HG03354 (cell line): ENCODE results near the gene PDZD7.
A peak's percentile ranks its signal among the peaks of the same experiment; 100 is the strongest.
"Not testable (repeated sequence)": the region's sequence is repeated elsewhere in the genome, so short reads cannot be mapped to it uniquely, and the experiment has no call there.

ENCODE experiments used
- ATAC-seq: cut with Tn5 transposase; IDR thresholded peaks from one replicate; pipeline ENCODE4 v1.9.1; 2021; ENCODE audit warnings: mild to moderate bottlenecking; ENCODE audit not compliant: unreplicated experiment, poor library complexity, severe bottlenecking

Gene PDZD7

DNA sequence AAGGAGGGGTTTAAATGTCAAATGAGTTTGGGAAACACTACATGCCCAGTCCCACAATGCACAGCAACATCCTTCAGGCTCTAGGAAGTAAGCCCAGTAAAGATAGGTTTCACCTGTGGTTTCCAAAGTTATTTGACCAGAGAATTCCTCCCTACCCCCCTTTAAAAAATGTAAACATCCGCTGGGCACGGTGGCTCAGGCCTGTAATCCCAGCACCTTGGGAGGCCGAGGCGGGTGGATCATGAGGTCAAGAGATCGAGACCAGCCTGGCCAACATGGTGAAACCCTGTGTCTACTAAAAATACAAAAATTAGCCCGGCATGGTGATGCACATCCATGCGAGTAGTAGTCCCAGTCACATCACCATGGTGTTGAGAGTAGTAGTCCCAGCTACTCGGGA is 55.5 kb downstream of the PDZD7 start:
- not testable (repeated sequence) for ATAC-seq

DNA sequence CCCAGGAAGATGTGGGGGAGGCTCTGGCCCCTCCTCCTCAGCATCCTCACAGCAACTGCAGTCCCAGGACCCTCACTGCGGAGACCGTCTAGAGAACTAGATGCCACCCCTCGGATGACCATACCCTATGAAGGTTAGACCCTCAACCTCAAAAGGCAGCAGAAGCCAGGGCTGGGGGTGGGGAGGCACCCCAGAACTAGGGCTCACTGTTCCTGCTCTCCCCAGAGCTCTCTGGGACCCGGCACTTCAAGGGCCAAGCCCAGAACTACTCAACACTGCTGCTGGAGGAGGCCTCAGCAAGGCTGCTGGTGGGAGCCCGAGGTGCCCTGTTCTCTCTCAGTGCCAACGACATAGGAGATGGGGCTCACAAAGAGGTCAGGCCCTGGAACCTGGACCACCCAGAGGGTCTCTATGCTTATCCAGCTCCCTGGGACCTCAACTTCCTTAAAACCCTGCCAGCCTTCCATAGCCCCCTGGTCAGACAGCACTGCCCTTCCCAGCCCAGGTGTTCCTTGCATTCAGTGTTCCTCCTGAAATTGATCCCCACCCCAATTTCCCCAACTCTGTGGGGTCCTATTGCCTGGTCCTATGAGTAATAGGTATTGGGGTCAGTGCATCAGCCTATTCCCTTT is 57.9 kb downstream of the PDZD7 start:
- ATAC-seq, result no peak

DNA sequence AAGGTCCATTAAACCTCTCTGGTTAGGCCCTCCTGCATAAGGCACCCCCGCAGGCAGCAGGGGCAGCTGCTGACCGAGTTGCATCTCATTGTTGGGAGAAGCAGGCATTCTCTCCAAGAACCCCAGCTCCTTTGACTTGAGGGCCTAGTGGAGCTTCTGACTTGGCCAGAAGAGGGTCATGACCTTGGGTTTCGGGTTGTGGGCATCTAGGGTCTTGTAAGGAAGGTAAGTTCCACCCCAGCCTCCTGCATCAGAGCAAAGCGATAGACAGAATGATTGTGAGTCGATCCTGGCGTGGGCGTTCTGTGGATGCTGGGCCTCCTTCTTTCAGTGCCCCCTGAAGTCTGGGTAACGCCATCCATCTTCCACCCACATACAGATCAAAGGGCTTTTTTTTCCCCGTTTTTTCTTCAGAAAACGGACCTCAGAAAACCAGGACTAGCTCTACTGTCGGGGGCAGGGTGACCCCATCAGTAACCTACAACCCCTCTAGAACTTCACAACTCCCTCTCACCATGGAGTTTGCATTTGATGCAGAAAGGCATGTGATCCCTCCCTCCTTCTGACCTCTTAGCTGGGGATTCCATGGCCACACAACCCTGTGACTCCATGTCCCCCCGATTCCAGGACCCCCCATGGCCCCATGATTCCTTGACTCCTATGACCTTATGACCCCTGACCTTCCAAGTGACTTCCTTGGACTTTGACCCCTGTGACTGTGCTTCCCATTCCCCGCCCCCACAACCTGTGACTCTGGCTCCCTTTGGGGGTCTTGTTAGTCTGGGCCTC is 58.6 kb downstream of the PDZD7 start:
- no peak for ATAC-seq

DNA sequence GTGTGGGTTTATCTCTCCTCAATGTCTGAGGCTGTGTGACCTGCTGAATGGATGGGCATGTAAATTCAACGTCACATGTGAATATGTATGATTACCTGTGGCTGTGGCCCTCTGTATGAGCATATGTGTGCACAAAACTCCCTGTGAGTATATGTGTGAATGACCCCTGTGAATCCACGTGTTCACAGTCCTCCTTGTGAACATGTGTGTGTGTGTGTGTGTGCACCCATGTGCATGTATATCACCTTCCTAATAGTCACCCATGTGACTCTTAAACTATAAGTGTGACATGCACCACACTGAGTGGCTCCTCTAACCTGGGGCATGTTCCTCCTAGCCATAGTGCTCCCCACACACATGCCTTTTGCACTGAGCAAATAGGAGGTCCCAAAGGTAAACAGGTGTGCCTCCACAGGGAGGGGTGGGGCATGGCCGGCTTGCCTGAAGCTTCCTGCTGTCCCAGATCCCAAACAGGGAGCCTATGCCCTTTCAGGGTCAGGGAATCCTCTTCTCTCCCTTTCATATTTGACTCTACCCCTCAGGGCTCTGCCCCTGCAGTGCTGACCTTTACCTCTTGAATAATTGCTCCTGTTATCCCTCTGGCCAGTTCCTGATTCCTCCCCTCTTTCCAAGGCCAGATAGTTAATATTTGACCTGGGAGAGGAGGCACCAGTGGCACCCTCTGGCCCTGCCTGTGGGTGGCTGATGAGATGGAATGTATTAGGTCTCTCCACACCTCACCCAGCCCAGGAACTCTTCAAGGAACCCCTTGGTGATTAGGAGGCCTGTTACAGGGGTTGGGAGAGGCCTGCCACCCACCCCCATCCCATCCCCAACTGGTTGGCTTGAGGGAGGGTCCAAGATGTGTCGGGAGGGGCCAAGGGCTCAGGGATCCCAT is 59.8 kb downstream of the PDZD7 start:
- no peak for ATAC-seq

DNA sequence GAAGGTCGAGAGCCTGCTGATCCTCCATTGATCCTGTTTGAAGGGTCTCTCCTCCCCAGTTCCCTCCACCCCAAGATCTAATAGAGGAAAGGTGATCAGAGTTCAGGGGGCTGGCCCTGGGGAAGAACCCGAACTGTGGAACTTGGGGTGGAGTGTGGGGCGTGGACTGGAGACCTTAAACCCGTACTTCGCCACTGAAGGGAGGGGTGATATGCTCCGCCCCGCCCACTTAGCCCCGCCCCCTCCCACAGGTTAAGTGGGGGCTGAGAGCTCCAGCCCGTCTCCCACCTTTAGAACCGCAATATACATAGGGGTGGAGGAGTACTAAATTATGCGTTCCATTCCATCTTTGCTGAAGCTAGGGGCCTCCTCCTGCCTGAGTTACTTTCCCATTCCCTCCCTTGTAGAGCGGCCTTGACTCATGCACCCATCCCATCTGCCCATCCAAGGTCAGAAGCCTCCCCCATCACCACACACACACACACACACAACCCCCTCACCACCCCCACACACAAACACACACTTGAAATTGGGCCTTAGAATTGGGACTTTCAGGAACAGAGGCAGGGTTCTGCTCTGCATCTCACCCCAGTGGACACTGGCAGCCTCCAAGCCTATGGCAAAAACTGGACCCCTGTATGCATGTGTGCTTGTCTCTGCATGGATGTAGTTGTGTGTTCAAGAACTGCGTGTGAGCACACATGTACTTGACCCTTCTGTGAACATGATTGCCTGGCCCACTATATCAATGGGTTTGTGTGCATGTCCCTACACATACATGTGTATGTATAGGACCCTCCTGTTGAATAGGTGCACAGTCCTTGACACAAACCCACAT is 60.6 kb downstream of the PDZD7 start:
- ATAC-seq, result no peak

DNA sequence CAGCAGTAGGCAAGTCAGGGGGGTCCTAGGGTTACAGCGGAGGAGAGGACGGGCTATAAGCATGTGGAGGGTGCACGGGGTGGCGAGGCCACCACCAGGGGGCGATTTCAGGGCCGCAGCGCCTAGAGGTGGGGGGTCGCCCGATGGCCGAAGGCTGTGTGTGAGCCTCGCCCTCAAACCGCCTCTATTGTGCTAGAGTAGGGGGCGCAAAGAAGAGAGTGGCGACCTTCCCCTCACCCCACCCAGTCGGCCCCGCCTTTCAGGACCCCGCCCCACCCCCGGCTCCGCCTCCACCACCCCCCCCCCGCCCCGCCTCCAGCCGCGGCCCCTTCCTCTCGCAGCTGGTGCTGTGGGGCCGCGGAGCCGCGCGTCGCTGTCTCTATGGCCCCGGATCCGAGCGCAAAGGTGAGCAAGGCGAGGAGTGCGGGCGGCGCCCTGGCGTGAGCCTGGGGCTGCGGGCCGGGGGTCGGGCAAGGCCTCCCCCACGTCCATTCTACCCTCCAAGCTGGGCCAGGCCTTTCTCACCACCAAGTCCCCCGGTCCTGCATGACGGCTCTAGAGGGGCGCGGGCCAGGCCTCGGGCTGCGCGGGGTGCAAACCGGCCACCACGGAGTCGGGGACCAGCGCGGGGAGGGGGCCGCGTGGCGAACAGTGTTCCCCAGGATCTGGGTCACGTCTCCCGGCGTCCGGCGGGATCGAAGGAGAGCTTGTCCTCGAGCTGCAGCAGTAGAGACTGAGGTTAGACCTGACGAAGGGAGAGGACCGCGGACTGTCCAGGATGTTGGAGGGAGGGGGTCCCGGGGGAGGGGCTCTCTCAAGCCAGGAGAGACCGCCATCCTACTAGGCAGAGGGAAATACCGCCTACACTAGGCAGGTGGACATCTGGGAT is 61.5 kb downstream of the PDZD7 start, which contains the start of gene SEMA4G:
Gene SEMA4G, plus strand, starts transcription at position 318 of the 889 bp plus-strand sequence. CDS start 3,409 bp downstream, outside the sequence.
- peak; percentile 74 for ATAC-seq

DNA sequence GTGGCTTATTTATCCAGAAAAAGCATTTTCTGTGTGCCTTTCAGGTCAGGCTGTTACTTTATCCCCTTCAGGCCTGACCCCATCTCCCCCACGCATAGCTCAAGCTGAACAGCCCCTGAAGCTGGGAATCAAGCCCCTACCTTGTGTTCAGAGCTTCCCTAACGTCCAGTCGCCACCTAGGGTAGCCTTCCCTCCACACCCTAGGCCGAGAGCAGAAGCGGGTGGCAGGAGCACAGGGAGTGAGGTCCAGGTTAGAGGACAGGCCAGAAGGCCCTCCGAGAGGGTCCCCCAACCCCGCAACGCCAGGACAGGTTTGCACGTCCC is 62.1 kb downstream of the PDZD7 start:
- no peak for ATAC-seq

DNA sequence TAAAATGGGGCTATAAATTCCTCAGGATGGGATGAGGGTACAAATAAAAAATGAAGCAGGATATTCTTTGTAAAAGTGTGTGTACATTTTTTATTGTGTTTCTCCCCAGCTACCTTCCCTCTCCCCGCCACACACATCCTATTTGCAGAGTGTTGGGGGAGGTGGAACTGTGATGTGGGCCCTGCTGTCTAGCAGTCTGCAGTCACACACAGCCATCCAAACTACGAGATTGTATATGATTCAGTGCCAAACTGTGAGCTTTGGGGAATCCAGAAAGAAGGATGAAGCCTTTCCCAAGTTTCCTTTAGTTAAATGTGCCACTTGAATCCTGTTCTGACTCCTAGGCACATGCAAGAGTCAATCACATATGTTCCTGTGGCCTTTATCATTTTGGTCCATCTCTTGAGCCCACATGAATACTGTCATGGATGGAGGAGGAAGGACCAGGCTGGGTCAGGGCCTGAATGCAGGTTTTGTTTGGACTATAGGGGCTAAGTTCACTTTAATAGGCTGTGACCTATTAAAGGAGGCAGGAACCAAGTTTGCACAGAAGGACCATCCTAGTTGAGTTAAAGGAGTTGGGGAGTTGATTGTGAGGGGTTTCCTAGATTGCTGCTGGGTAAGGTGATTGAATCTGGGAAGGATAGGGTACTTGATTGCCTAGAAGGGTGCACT is 62.7 kb downstream of the PDZD7 start:
- no peak for ATAC-seq

DNA sequence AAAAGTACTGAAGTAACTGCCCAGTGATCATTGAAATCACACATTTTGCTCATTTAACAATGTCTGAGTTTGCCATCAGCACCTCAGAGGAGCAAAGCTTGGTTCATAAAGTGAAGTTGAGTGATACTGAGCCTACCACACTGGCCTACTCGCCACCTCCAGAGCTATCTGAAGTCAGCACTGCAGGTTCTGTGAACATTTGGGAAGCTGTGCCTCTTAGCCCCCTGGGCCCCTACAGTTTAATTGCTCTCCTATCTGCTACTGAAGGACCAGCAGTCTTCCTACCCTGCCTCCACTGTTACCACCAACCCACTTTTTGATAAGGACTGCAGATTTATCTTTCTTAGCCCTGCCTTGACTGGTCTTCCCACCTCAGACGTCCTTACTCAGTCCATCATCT is 63.6 kb downstream of the PDZD7 start:
- ATAC-seq, result no peak

DNA sequence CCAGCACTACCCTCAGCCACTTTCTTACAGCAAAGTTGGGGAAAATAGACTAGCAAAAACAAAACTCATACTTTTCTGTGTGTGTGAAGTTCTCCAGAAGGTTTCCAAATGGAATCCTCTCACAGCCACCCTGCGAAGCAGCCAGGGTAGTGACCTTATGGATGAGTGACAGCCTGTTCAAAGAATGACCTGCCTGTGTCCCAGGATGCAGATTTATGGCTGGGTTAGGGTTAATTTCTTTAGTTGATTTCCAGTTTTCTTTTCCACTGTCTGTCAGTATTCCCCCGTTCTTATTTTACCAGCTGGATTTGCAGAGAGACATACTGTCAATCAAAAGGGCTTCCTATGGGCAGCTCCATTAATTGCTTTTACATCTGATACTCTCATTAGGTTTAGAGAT is 64.0 kb downstream of the PDZD7 start:
- no peak for ATAC-seq

DNA sequence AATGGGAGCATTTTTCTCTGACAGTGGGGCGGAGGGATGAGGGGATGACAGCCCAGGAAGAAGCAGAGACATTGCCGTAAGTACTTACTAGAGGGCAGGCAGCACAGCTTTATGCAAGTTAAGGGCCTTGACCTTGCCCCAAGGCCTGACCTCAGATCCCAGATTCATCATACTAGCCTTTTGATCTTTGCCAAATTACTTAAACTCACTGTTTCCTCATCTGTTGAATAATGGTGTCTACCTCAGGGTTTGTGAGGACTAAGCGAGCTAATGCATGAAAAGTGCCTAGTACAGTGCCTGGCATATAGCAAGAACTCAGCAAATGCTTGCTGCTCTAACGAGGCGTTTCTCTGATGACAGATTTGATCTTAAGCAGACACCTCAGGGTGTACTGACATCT is 65.1 kb downstream of the PDZD7 start:
- no peak for ATAC-seq

DNA sequence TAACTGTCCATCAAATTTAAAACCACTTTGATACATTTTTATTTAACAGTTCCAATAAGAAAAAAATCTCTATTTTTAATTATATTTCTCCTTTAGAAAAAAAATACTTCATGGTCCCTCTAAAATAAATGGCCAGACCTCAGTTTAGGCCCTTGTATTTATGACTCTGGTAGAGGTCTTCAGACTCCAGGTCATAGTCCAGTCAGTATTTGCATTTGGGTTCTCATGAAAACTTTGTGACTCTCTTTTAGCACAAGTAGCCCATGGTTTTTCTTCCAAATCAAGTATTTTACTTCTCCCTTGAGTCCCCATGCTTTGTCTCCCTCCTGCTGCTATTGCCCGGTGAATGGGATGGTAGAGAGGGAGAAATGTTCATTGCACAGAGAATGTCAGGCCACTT is 67.1 kb downstream of the PDZD7 start:
- no peak for ATAC-seq

DNA sequence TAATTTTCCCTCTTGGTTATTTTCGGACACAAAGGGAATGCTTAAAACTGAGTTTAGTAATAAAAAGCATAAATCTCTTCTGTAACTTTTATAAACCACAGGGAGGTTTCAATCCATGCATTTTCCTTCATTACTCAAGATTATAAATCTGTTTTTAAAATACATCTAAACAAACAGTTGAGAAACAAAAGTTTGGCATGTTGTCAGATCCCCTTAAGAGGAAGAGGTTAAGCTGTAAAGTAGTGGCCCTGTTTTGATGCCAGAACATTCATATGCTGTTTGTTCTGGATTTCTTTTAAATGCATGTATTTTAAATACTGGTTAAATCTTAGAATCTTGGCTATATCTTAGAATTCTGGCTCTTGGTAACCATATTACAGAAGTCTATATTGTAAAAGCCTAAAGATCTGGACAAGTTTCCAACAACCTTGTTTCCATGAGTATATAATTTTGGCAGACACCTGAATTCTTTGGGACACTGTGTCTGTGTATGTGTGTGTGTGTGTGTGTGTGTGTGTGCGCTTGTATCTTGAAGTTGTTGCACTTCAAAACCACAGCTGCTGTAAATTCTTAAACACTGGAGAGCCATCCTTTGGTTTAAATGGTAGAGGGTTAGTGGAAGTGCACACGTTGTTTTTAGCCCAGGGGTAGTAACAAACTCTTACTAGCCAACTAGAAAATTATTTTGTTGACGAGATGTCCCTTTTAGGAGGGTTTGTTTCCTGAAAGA is 68.4 kb downstream of the PDZD7 start:
- ATAC-seq, result no peak

DNA sequence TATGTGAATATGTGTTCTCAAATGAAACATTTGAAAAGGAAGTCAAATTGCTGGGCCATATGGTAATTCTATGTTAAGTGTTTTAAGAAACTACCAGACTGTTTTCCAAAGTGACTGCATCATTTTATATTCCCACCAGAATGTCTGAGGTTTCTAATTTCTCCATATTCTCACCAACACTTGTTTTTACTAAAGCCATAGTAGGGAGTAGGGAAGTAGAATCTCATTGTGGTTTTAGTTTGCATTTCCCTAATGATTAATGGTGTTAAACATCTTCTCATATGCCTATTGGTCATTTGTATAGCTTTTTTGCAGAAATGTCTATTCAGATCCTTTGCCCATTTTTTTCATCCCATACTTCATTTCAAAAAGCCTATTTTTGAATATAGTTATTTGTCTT is 70.7 kb downstream of the PDZD7 start:
- no peak for ATAC-seq
